Mesodermal cell (in vitro differentiated cells): Measurements from ENCODE around the gene TMED1.
"Not testable (repeated sequence)": the region's sequence is repeated elsewhere in the genome, so short reads cannot be mapped to it uniquely, and the experiment has no call there.

Experiments
- H3K27ac ChIP-seq: 2 replicates; pipeline ENCODE4 v1.7.0; 2013; ENCODE audit warnings: mild to moderate bottlenecking, low read depth, low read length, moderate library complexity; ENCODE audit not compliant: severe bottlenecking
- H3K36me3 ChIP-seq: 2 replicates; pipeline ENCODE4 v1.7.1; 2013; ENCODE audit warnings: mild to moderate bottlenecking, low read length, moderate library complexity; ENCODE audit not compliant: control insufficient read depth, insufficient read depth
- H3K4me1 ChIP-seq: one replicate; pipeline ENCODE4 v1.7.1; 2013; ENCODE audit warnings: mild to moderate bottlenecking, low read length; ENCODE audit not compliant: insufficient read depth, control insufficient read depth, poor library complexity, severe bottlenecking
- H3K4me3 ChIP-seq: 2 replicates; pipeline ENCODE4 v1.7.0; 2013; ENCODE audit warnings: low read length, control low read depth, mild to moderate bottlenecking; ENCODE audit not compliant: insufficient read depth, poor library complexity, severe bottlenecking; ENCODE audit errors: extremely low read depth
- H3K9me3 ChIP-seq: 2 replicates; pipeline ENCODE4 v1.7.1; 2013; ENCODE audit warnings: mild to moderate bottlenecking, low read length, moderate library complexity; ENCODE audit not compliant: control insufficient read depth
- WGBS, 2 experiments: methylation state at CpG; one replicate each; pipeline ENCODE4 v1.1.5; 2013; ENCODE audit warnings: missing lambda C conversion rate in 2 of 2; ENCODE audit not compliant: insufficient coverage in 2 of 2; 5-methylcytosine and 5-hydroxymethylcytosine counted together

Gene TMED1

GRCh38 chr19:10842788-10843187 lies 6.8 kb upstream of the TMED1 start:
- peaks cover 6% of the 10 kb centered on the region for H3K9me3 ChIP-seq
- no peak overlapping the region for H3K4me3 ChIP-seq
- no peak overlapping the region for H3K27ac ChIP-seq
- no peaks in the 10 kb centered on the region for H3K36me3 ChIP-seq
- H3K4me1 ChIP-seq = no peaks in the 10 kb centered on the region
- 84 to 92% methylated on average over 4 to 7 of the region's 7 CpGs for WGBS, 2 experiments

- H3K4me3 ChIP-seq = no peak overlapping the region
- H3K4me1 ChIP-seq = no peaks in the 10 kb centered on the region
- 86 to 94% methylated on average over 6 to 9 of the region's 10 CpGs for WGBS, 2 experiments
- H3K9me3 ChIP-seq = peaks cover 7% of the 10 kb centered on the region
- no peak overlapping the region for H3K27ac ChIP-seq
- H3K36me3 ChIP-seq = peaks cover 8% of the 10 kb centered on the region
Observed at GRCh38 chr19:10839114-10840050, 3.4 kb upstream of the TMED1 start.

- Histone ChIP-seq H3K27ac (no peak overlapping the region), H3K4me1 (no peaks in the 10 kb centered on the region), H3K4me3 (no peak overlapping the region), H3K9me3 (peaks cover 7% of the 10 kb centered on the region), H3K36me3 (peaks cover 18% of the 10 kb centered on the region)
- 88 to 89% methylated on average over 9 to 11 of the region's 11 CpGs for WGBS, 2 experiments
Observed at GRCh38 chr19:10838377-10838776, 2.4 kb upstream of the TMED1 start.

GRCh38 chr19:10837649-10838048 lies 1.6 kb upstream of the TMED1 start:
- not testable (repeated sequence) for H3K4me1 ChIP-seq, H3K27ac ChIP-seq, H3K9me3 ChIP-seq, H3K4me3 ChIP-seq
- 95 to 96% methylated on average over 6 to 7 of the region's 7 CpGs for WGBS, 2 experiments
- peaks cover 26% of the 10 kb centered on the region for H3K36me3 ChIP-seq

GRCh38 chr19:10836479-10837330 lies 693 bp upstream of the TMED1 start:
- H3K4me1 ChIP-seq = no peaks in the 10 kb centered on the region
- peaks cover 30% of the 10 kb centered on the region for H3K36me3 ChIP-seq
- H3K27ac ChIP-seq = peak overlapping the region; percentile 100
- peaks cover 7% of the 10 kb centered on the region for H3K9me3 ChIP-seq
- WGBS, 2 experiments = 45 to 49% methylated on average over 36 to 38 of the region's 38 CpGs
- peak overlapping the region; percentile 56 for H3K4me3 ChIP-seq

GRCh38 chr19:10835089-10835753 lies 791 bp downstream of the TMED1 start:
- 69% methylated on average over 29 to 30 of the region's 32 CpGs for WGBS, 2 experiments
- peaks cover 7% of the 10 kb centered on the region for H3K9me3 ChIP-seq
- no peaks in the 10 kb centered on the region for H3K4me1 ChIP-seq
- peak overlapping the region; percentile 41 for H3K27ac ChIP-seq
- H3K36me3 ChIP-seq = peaks cover 38% of the 10 kb centered on the region
- H3K4me3 ChIP-seq = peak overlapping the region; percentile 56

GRCh38 chr19:10832939-10833296 lies 3.1 kb downstream of the TMED1 start:
- 95 to 96% methylated on average over 20 of the region's 20 CpGs for WGBS, 2 experiments
- Histone ChIP-seq H3K27ac (no peak overlapping the region), H3K4me1 (no peaks in the 10 kb centered on the region), H3K4me3 (no peak overlapping the region), H3K36me3 (peaks cover 52% of the 10 kb centered on the region), H3K9me3 (peaks cover 7% of the 10 kb centered on the region)

- H3K27ac ChIP-seq = no peak overlapping the region
- peaks cover 7% of the 10 kb centered on the region for H3K9me3 ChIP-seq
- 94 to 98% methylated on average over 23 to 27 of the region's 28 CpGs for WGBS, 2 experiments
- peaks cover 53% of the 10 kb centered on the region for H3K36me3 ChIP-seq
- no peaks in the 10 kb centered on the region for H3K4me1 ChIP-seq
- no peak overlapping the region for H3K4me3 ChIP-seq
Observed at GRCh38 chr19:10831987-10832938, 3.7 kb downstream of the TMED1 start.

- H3K36me3 ChIP-seq = peaks cover 63% of the 10 kb centered on the region
- WGBS, 2 experiments = 91 to 92% methylated on average over 21 to 26 of the region's 33 CpGs
Observed at GRCh38 chr19:10830931-10831779, 4.9 kb downstream of the TMED1 start.

More at GRCh38 chr19:10830931-10831779, 4.9 kb downstream of the TMED1 start:
- Histone ChIP-seq H3K27ac (no peak overlapping the region), H3K4me1 (no peaks in the 10 kb centered on the region), H3K9me3 (no peaks in the 10 kb centered on the region), H3K4me3 (no peak overlapping the region)
